RPMI7951 (cell line): ENCODE measurements around the gene RAI14. TPM values are rescaled to one million over a fixed set of nuclear protein-coding genes. Genes with fewer than 3 reads are reported as not detected.

ENCODE experiments used
- DNase-seq: peaks from one replicate; pipeline ENCODE4 v3.0.0-alpha.2; 2012; ENCODE audit warnings: low read depth
- total RNA-seq: library from RNA; depleted of rRNA; stranded (reverse); fragments of >200 nt; shearing (Covaris generic); gene quantifications from 2 replicates; pipeline ENCODE4 v1.2.3, GENCODE V29; 2014; rRNA removed

Gene RAI14
- 31.3 and 36.8 TPM in 2 replicates for total RNA-seq

GRCh38 chr5:34656001-34656699, at the start of gene RAI14:
RAI14 (plus strand) TSS chr5:34656328; CDS start chr5:34686920, 30,592 bp downstream.
- peak; percentile 82 for DNase-seq

GRCh38 chr5:34608368-34608767, 47.8 kb upstream of the RAI14 start:
- no peak for DNase-seq

DNA sequence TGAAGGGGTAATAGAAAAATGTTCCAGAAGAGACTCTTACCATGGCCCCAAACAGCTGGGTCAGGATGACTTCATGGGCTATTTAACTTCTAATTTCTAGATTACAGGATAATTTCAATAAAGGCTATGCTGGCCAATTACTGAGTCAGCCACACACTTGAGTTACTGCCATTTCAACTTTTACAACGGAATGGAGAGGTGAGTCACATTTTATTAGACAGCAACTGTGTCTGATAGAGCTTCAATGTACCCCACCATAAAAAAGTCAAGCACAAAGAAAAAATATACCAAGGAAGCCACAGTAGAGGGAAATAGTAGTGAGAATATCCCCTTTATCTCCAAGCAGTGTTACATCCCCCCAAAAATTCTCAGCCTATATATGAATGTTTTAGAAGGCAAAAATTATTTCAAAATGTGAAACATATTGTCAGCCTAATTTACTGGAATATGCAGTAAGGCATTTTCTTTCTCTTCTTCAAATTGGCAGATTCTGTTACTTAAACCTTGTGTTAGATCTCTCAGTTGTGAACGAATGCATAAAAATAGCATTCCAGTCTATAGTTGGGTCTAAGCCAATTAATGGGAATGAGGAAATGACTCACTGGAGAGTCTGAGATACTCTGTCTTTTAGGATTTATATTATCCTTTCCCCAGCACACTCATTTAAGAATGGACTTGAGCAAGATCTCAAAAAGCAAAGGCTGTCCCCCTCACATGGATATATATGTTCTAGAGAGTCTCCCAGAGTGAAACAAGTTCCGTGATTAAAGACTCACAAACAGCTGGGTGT, 47.1 kb upstream of the RAI14 start:
- DNase-seq, result peak; percentile 86

- DNase-seq, result peak; percentile 82
These were observed 46.1 kb upstream of the RAI14 start for GRCh38 chr5:34609951-34610441.

DNA sequence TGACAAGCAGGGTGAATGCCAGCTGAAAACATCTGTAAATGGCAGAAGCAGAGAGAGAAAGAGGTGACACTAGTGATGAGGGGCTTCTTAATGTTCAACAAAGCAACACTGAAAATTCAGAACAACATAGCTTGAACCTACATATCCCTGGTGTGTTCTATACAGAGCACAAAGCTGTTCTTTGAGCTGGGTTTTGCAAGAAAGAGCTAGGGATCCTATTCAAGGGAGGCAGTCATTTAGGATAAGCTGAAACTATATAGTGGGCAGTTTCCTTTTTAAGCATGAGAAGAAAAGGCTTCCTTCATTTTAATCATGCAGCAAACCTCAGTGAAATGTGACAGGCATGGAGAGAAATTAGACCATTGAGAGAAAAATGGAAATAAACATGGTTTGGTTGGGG, 45.6 kb upstream of the RAI14 start:
- no peak for DNase-seq

- DNase-seq, result no peak
These were observed 44.4 kb upstream of the RAI14 start for GRCh38 chr5:34611464-34612415.

GRCh38 chr5:34616651-34617050, 39.5 kb upstream of the RAI14 start:
- no peak for DNase-seq

GRCh38 chr5:34618371-34619065, 37.6 kb upstream of the RAI14 start:
- no peak for DNase-seq

- DNase-seq, result no peak
These were observed 35.9 kb upstream of the RAI14 start for GRCh38 chr5:34620185-34620584.

DNA sequence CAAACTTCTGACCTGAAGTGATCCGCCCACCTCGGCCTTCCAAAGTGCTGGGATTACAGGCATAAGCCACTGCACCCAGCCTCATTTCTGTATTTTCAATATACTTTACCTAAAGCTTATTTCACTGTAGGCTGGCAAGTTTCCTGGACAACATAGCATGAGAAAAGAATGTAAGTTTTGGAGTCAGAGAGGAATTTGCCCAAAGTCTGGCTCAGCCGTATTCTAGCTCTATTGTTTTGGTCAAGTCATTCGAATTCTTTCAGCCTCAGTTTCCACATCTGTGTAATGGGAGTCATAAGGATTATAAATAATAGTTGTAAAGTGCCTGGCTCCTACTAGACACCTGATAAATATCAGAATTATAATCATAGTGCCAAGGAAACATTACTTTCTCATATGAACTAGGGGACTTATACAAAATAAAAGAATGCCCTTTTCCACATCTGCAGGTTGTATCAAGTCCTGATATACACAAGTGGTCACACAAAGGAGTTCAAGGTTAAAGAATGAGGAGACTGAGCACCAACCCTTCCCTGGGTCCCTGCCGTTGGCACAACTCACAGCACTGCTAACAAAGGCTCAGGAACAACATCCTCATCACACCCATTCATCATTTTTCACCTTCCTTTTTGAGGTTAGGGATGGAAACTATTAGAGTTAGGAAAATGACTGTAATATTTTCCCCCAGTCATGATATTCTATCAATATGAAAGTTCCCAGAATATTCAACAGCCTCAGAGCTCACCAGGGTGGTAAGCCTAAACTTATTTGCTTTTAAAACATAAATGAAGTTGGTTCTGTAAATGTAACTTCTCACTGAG, 34.6 kb upstream of the RAI14 start:
- DNase-seq, result no peak

DNA sequence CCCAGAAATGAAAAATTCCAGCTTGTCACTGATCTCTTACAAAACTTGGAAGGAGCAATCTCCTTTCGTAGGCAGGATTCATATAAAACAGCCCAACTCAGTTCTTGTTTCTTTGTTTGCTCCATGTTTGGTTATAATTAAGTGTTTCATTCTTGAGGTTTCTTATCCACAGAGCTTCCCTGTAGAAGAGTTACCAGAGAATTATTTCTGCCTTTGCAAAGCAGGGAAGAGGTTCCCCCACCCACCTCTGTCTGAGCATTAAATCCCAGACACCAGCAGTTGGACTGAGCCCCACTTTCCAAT, 34.1 kb upstream of the RAI14 start:
- DNase-seq, result no peak

- no peak for DNase-seq
These were observed 31.4 kb upstream of the RAI14 start for GRCh38 chr5:34624691-34625090.

- DNase-seq, result no peak
These were observed 30.9 kb upstream of the RAI14 start for GRCh38 chr5:34625246-34625645.

DNA sequence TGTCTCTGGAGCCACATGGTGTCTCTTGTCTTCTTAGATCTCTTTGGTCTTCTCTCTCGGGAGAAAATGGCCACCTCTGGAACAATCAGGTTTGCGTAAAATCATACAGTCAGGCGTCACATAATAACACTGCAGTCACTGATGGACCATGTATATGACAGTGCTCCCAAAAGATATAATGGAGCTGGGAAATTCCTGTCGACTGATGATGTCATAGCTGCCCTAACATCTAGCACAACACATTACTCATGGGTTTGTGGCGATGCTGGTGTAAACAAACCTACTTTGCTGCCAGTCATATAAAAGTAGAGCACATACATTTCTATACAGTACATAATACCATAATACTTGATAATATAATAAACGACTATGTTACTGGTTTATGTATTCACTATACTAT, 30.1 kb upstream of the RAI14 start:
- DNase-seq, result peak; percentile 72

GRCh38 chr5:34626751-34627150, 29.4 kb upstream of the RAI14 start:
- no peak for DNase-seq

- peak; percentile 23 for DNase-seq
These were observed 28.3 kb upstream of the RAI14 start for GRCh38 chr5:34627794-34628193.

GRCh38 chr5:34628373-34628772, 27.8 kb upstream of the RAI14 start:
- no peak for DNase-seq

DNA sequence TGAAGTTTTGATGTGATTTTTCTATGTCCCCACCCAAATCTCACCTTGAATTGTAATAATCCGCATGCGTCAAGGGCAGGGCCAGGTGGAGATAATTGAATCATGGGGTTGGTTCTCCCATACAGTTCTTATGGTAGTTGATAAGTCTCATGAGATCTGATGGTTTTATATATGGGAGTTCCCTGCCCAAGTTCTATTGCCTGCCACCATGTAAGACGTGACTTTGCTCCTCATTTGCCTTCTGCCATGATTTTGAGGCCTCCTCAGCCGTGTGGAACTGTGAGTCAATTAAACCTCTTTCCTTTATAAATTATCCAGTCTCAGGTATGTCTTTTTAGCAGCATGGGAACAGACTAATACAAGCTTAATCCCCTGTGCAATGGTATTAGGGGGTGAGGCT, 25.5 kb upstream of the RAI14 start:
- DNase-seq, result no peak

DNA sequence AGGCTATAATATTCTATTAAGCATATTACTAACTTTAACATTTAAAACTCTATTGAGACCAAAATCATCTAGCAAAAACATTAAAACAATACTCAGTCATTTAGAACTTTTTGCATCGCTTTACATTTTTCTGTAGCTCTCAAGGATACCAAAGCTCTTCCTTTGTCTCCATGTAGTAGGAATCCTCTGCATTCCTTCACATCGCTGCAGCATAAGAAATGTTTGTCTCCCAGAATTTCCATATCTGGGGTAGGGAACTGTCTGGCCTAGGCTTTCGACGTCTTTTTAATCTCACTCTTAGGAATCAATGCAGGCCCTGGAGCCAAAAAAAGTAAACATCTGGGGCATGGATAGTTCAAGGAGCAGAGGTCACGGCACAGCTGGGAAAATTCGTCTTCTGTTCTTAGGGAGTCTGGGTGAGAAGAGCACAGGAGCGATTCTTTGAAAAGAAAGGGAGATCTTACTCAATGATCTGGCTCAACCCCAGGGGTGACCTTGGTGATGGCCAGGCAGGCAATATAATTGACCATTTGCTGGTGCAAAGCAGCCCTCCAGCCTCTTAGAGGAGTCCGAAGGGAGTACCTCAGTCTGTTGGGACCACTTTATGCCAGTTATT, 23.2 kb upstream of the RAI14 start:
- no peak for DNase-seq
